ENCODE results near the gene NFATC2. TPM values are rescaled to one million over a fixed set of nuclear protein-coding genes. Genes with fewer than 3 reads are reported as not detected.
A peak's percentile ranks its signal among the peaks of the same experiment; 100 is the strongest.

Gene NFATC2
- total RNA-seq, 1 donor from 2014 or later, result 7.6 TPM

DNA sequence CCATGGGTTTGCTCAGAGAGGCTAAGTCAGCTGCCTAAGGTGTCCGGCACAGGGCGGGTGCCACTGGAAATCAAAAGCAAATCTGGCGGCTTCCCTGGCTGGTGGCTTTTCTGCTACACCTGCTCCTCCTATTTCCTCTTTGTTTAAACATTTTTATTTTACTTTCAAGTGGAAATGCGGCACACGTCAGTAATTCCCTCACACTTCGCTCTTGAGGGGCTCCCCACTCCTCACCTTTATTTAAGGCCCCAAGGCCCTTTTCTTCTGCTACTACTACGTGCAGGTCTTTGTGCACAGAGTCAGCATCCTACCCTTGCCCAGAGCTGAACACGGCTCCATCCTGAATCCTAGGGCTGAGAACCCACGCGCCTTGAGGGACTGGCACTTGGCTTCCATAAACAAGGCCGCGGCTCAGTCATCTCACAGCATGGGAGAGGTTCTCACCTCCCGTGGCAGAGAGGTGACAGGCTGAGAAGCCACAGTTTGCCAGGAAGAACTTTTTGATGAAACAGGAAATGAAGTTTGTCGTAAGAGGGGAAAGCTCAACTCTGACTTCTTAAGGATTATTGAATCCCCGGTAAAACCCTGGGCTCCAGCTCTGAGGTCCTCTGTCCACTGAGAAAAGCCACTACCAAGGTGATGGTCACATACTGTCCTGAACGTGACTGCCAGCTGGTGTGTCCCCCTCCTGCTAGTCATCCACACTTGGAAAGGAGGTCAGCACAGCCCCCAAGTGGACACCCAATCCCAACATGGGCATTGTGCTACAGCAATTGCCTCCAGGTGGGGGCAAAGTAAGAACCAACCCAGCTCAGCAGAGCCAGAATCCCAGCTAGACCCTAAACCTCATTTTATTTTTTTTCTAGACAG, 48.0 kb downstream of the NFATC2 start:
- ATAC-seq, result no peak
- DNase-seq, result no peak

DNA sequence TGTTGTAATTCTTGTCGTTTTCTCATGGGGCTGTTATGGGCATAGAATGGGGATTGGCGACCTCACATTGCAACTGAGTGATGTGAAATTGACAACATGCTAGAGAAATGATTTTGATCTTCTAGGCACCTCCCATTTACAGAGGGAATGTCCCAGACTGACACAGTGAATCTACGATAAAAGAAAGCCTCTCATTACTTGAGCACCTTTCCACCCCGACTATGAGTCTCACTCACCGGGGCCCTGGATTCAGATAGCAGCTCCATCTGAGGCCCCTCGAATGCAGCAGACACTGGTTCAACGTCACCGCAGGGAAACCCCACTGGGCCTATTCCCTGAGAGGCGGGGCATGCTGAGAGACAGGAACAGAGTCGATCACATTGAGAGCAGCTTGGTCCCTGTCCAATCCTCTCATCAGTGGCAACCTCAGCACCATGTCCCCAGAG, 49.1 kb downstream of the NFATC2 start:
- peaks cover 49% of the 10 kb centered on the region for H3K4me1 ChIP-seq
- H3K36me3 ChIP-seq, result no peaks in the 10 kb centered on the region
- H3K27me3 ChIP-seq, result no peaks in the 10 kb centered on the region
- ATAC-seq (no peak), DNase-seq (no peak)
- no peak overlapping the region for H3K27ac ChIP-seq
- intact Hi-C loops (cut with DNase I), result no loop called here
- no peaks in the 10 kb centered on the region for H3K9me3 ChIP-seq
- no peak for TF ChIP-seq CTCF (IDR thresholded peaks at IDR 0.05)
- no peak overlapping the region for H3K4me3 ChIP-seq

More for the DNA sequence above, 48.0 kb downstream of the NFATC2 start:
- Histone ChIP-seq H3K27ac (no peak overlapping the region), H3K27me3 (no peaks in the 10 kb centered on the region), H3K4me3 (no peak overlapping the region), H3K9me3 (no peaks in the 10 kb centered on the region), H3K4me1 (peaks cover 55% of the 10 kb centered on the region), H3K36me3 (no peaks in the 10 kb centered on the region)
- TF ChIP-seq CTCF (IDR thresholded peaks at IDR 0.05), result no peak
- intact Hi-C loops (cut with DNase I), result no loop called here

GRCh38 chr20:51492167-51493092, 50.1 kb downstream of the NFATC2 start:
- no peaks in the 10 kb centered on the region for H3K9me3 ChIP-seq
- peaks cover 41% of the 10 kb centered on the region for H3K4me1 ChIP-seq
- TF ChIP-seq CTCF (IDR thresholded peaks at IDR 0.05), result no peak
- DNase-seq (peak; percentile 85), ATAC-seq (peak; percentile 78)
- H3K36me3 ChIP-seq, result no peaks in the 10 kb centered on the region
- peak overlapping the region; percentile 37 for H3K4me3 ChIP-seq
- no peaks in the 10 kb centered on the region for H3K27me3 ChIP-seq
- peak overlapping the region; percentile 69 for H3K27ac ChIP-seq
- intact Hi-C loops (cut with DNase I), result no loop called here

DNA sequence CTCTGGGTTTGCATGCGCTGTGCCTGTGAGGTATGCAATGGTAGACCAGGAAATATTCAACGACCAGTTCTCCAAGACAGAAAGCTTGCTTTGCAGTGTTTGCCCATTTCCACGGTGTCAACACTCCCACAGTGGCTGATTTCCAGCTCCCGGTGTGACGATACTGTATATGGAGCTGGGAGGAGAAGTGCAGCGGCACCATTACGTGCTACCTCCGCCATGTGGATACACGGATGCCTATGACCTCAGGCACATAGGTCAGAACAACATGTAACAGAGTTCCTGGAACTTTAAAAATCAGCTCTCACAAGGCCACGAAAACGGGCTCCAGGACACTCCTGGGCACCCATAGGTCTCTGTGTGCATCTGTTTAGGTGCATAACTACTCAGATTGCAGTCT, 51.1 kb downstream of the NFATC2 start:
- H3K4me1 ChIP-seq, result peaks cover 30% of the 10 kb centered on the region
- no peak overlapping the region for H3K4me3 ChIP-seq
- intact Hi-C loops (cut with DNase I), result no loop called here
- no peaks in the 10 kb centered on the region for H3K36me3 ChIP-seq
- no peaks in the 10 kb centered on the region for H3K9me3 ChIP-seq
- DNase-seq (no peak), ATAC-seq (no peak)
- no peak for TF ChIP-seq CTCF (IDR thresholded peaks at IDR 0.05)
- H3K27me3 ChIP-seq, result no peaks in the 10 kb centered on the region
- no peak overlapping the region for H3K27ac ChIP-seq

- H3K36me3 ChIP-seq, result no peaks in the 10 kb centered on the region
- H3K9me3 ChIP-seq, result no peaks in the 10 kb centered on the region
- peaks cover 23% of the 10 kb centered on the region for H3K4me1 ChIP-seq
- no peak for TF ChIP-seq CTCF (IDR thresholded peaks at IDR 0.05)
- ATAC-seq (no peak), DNase-seq (no peak)
- intact Hi-C loops (cut with DNase I), result no loop called here
- no peak overlapping the region for H3K27ac ChIP-seq
- no peaks in the 10 kb centered on the region for H3K27me3 ChIP-seq
- H3K4me3 ChIP-seq, result no peak overlapping the region
These were observed 51.9 kb downstream of the NFATC2 start for GRCh38 chr20:51490635-51491034.

All from upper lobe of right lung (tissue), 1 donor.